ENCODE results near the gene ZNF397.

DNA sequence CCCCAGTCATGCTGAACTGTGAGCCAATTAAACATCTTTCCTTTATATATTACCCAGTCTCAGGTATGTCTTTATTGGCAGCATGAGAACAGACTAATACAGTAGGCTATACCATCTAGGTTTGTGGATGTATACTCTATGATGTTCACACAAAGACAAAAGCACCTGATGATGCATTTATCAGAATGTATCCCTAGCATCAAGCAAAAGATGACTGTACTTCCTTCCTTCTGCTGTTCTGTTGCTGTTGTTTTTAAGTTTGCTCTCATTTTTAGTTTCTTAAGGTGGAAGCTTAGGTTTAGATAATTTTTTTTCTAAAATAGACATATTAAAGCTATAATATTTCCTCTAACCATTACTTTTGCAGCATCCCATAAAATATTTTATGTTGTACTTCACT lies 36.8 kb downstream of the ZNF397 start:
- TF ChIP-seq, protein P1, sequence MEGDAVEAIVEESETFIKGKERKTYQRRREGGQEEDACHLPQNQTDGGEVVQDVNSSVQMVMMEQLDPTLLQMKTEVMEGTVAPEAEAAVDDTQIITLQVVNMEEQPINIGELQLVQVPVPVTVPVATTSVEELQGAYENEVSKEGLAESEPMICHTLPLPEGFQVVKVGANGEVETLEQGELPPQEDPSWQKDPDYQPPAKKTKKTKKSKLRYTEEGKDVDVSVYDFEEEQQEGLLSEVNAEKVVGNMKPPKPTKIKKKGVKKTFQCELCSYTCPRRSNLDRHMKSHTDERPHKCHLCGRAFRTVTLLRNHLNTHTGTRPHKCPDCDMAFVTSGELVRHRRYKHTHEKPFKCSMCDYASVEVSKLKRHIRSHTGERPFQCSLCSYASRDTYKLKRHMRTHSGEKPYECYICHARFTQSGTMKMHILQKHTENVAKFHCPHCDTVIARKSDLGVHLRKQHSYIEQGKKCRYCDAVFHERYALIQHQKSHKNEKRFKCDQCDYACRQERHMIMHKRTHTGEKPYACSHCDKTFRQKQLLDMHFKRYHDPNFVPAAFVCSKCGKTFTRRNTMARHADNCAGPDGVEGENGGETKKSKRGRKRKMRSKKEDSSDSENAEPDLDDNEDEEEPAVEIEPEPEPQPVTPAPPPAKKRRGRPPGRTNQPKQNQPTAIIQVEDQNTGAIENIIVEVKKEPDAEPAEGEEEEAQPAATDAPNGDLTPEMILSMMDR (IDR thresholded peaks at IDR 0.05; ENCODE audit: low read length), result no peak
- no peak for TF ChIP-seq EZH2phosphoT487 (IDR thresholded peaks at IDR 0.05; ENCODE audit: low read length)
